Liver (tissue), 9 donors: ENCODE measurements around the gene SPRED1. TPM values are rescaled to one million over a fixed set of nuclear protein-coding genes. Genes with fewer than 3 reads are reported as not detected.

ENCODE experiments used
- DNase-seq: peaks from one replicate; pipeline ENCODE4 v3.0.0-alpha.2; 2017; ENCODE audit warnings: low spot score
- H3K27ac ChIP-seq, 2 donors: one replicate each; pipeline ENCODE4 v1.7.0; 2013; ENCODE audit warnings: inconsistent platforms in 2 of 2, low read length in 2 of 2, control low read depth in 1 of 2, low read depth in 1 of 2, mild to moderate bottlenecking in 1 of 2
- H3K27me3 ChIP-seq, 4 donors: one replicate each; pipeline versions ENCODE4 v1.6.1 to v1.7.0; 2013; ENCODE audit warnings: low read length in 3 of 4, inconsistent platforms in 1 of 4, mild to moderate bottlenecking in 1 of 4, moderate library complexity in 1 of 4; ENCODE audit not compliant: control insufficient read depth in 4 of 4, insufficient read depth in 4 of 4
- H3K36me3 ChIP-seq, 4 donors: one replicate each; pipeline versions ENCODE4 v1.6.1 to v1.7.0; 2013; ENCODE audit warnings: low read length in 3 of 4, mild to moderate bottlenecking in 3 of 4, low read depth in 1 of 4, moderate library complexity in 1 of 4; ENCODE audit not compliant: control insufficient read depth in 4 of 4, insufficient read depth in 3 of 4
- H3K4me1 ChIP-seq, 4 donors: one replicate each; pipeline versions ENCODE4 v1.6.1 to v1.7.0; 2013; ENCODE audit warnings: low read length in 3 of 4, mild to moderate bottlenecking in 3 of 4, moderate library complexity in 1 of 4; ENCODE audit not compliant: control insufficient read depth in 4 of 4, insufficient read depth in 4 of 4
- H3K4me3 ChIP-seq, 3 donors: one replicate each; pipeline versions ENCODE4 v1.6.1 to v1.7.0; 2013; ENCODE audit warnings: low read length in 3 of 3, control low read depth in 1 of 3, low read depth in 1 of 3, mild to moderate bottlenecking in 1 of 3
- H3K9ac ChIP-seq, 2 donors: one replicate each; pipeline ENCODE4 v1.7.0; 2013; ENCODE audit warnings: low read length in 2 of 2, mild to moderate bottlenecking in 2 of 2, moderate library complexity in 2 of 2, control low read depth in 1 of 2, low read depth in 1 of 2
- H3K9me3 ChIP-seq, 4 donors: one replicate each; pipeline versions ENCODE4 v1.6.1 to v1.7.0; 2013; ENCODE audit warnings: low read length in 3 of 4; ENCODE audit not compliant: control insufficient read depth in 4 of 4
- EGR1 ChIP-seq, 2 donors: IDR thresholded peaks; 2 replicates each; pipeline ENCODE4 v1.6.1; 2016 to 2018; ENCODE audit warnings: antibody characterized with exemption in 2 of 2, low read depth in 2 of 2
- FOXA1 ChIP-seq: IDR thresholded peaks from 2 replicates; pipeline ENCODE4 v1.6.1; 2016; ENCODE audit warnings: antibody characterized with exemption
- GABPA ChIP-seq, 2 donors: IDR thresholded peaks in 1 of 2; conservative IDR thresholded peaks in 1 of 2; 2 replicates each; pipeline ENCODE4 v1.6.1; 2016; ENCODE audit warnings: antibody characterized with exemption in 2 of 2, mild to moderate bottlenecking in 1 of 2, moderate library complexity in 1 of 2
- HNF4A ChIP-seq, 2 donors: conservative IDR thresholded peaks; 2 replicates each; pipeline ENCODE4 v1.6.1; 2016; ENCODE audit warnings: antibody characterized with exemption in 2 of 2, mild to moderate bottlenecking in 2 of 2
- HNF4G ChIP-seq: IDR thresholded peaks from 2 replicates; pipeline ENCODE4 v1.6.1; 2016; ENCODE audit warnings: antibody characterized with exemption
- JUND ChIP-seq, 2 donors: IDR thresholded peaks; 2 replicates each; pipeline ENCODE4 v1.6.1; 2016; ENCODE audit warnings: antibody characterized with exemption in 2 of 2
- NR2F2 ChIP-seq: IDR thresholded peaks from 2 replicates; pipeline ENCODE4 v1.6.1; 2016; ENCODE audit warnings: antibody characterized with exemption
- REST ChIP-seq: IDR thresholded peaks from 2 replicates; pipeline ENCODE4 v1.6.1; 2016; ENCODE audit warnings: antibody characterized with exemption, mild to moderate bottlenecking
- RXRA ChIP-seq, 2 donors: IDR thresholded peaks; 2 replicates each; pipeline ENCODE4 v1.6.1; 2017 to 2018; ENCODE audit warnings: antibody characterized with exemption in 2 of 2, mild to moderate bottlenecking in 1 of 2
- SP1 ChIP-seq: IDR thresholded peaks from 2 replicates; pipeline ENCODE4 v1.6.1; 2018; ENCODE audit warnings: antibody characterized with exemption, mild to moderate bottlenecking
- TAF1 ChIP-seq: conservative IDR thresholded peaks from 2 replicates; pipeline ENCODE4 v1.6.1; 2016; ENCODE audit warnings: antibody characterized with exemption, mild to moderate bottlenecking
- YY1 ChIP-seq: IDR thresholded peaks from 2 replicates; pipeline ENCODE4 v1.6.1; 2016; ENCODE audit warnings: antibody characterized with exemption, mild to moderate bottlenecking
- WGBS: extraction: QIAGEN DNeasy Blood & Tissue Kit; methylation state at CpG from one replicate; pipeline ENCODE4 v1.1.7; 2013; 5-methylcytosine and 5-hydroxymethylcytosine counted together
- polyA plus RNA-seq, 2 donors: library from polyadenylated mRNA; stranded (reverse) in 1 of 2; unstranded in 1 of 2; fragments of 200-250 nt in 1 of 2; fragments of >200 nt in 1 of 2; fragmentation: Nextera tagmentation in 1 of 2; extraction: Ambion mirVana in 1 of 2; gene quantifications; one replicate each; pipeline versions ENCODE4 v1.2.1 to v1.2.3, GENCODE V29; 2013 to 2015
- total RNA-seq, 2 donors: library from RNA; depleted of rRNA; stranded (reverse); fragments of >200 nt; gene quantifications; one replicate each; pipeline ENCODE4 v1.2.3, GENCODE V29; 2014
- TF ChIP-seq, protein P1 (sequence below): IDR thresholded peaks from 2 replicates; pipeline ENCODE4 v1.6.1; 2016; ENCODE audit warnings: antibody characterized with exemption
- TF ChIP-seq, protein P2 (sequence below): IDR thresholded peaks from 2 replicates; pipeline ENCODE4 v1.6.1; 2016; ENCODE audit warnings: antibody characterized with exemption
- donor health status: healthy.
- donor health status: healthy.
- donor health status: healthy.
- donor health status: healthy.
- donor health status: healthy.

Gene SPRED1
- total and polyA plus RNA-seq, 4 donors = 1.2 to 7.7 (median 4.4) TPM

DNA sequence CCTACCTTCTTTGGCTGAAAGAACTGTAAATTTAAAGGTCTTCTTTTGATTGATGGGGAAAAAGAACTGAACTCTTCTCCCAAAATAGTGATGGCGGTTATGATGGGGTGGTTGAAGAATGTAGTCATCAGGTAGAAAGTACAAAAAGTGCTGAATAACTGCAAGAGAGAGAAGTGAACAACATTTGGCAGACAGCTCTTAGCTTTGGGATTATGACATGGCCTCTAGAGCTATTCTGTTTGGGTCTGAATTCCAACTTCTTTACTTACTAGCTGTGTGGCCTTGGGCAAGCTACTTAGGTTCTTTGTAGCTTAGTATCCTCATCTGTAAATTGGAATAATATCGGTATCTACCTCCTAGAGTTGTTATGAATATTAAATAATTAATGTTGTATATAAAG lies 91.7 kb downstream of the SPRED1 start:
- no peak for DNase-seq
- no peaks in the 10 kb centered on the region for H3K9me3 ChIP-seq
- H3K27ac ChIP-seq = no peak overlapping the region
- H3K27me3 ChIP-seq = no peaks in the 10 kb centered on the region
- over 99% methylated on average over 2 of the region's 2 CpGs for WGBS
- no peaks in the 10 kb centered on the region for H3K36me3 ChIP-seq
- H3K9ac ChIP-seq = no peak overlapping the region
- no peaks in the 10 kb centered on the region for H3K4me1 ChIP-seq
- TF ChIP-seq HNF4A (conservative IDR thresholded peaks at IDR 0.05) (no peak), YY1 (no peak), GABPA (IDR thresholded peaks at IDR 0.05 in 1 of 2, conservative IDR thresholded peaks at IDR 0.05 in 1 of 2) (no peak), FOXA1 (no peak), HNF4G (no peak), NR2F2 (no peak), TAF1 (no peak), SP1 (no peak), RXRA (IDR thresholded peaks at IDR 0.05) (no peak), EGR1 (IDR thresholded peaks at IDR 0.05; ENCODE audit: low read depth in 2 of 2) (no peak), JUND (IDR thresholded peaks at IDR 0.05) (no peak), REST (no peak)
- TF ChIP-seq, protein P1, sequence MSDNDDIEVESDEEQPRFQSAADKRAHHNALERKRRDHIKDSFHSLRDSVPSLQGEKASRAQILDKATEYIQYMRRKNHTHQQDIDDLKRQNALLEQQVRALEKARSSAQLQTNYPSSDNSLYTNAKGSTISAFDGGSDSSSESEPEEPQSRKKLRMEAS = no peak
- TF ChIP-seq, protein P2, sequence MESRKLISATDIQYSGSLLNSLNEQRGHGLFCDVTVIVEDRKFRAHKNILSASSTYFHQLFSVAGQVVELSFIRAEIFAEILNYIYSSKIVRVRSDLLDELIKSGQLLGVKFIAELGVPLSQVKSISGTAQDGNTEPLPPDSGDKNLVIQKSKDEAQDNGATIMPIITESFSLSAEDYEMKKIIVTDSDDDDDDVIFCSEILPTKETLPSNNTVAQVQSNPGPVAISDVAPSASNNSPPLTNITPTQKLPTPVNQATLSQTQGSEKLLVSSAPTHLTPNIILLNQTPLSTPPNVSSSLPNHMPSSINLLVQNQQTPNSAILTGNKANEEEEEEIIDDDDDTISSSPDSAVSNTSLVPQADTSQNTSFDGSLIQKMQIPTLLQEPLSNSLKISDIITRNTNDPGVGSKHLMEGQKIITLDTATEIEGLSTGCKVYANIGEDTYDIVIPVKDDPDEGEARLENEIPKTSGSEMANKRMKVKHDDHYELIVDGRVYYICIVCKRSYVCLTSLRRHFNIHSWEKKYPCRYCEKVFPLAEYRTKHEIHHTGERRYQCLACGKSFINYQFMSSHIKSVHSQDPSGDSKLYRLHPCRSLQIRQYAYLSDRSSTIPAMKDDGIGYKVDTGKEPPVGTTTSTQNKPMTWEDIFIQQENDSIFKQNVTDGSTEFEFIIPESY = no peak
- H3K4me3 ChIP-seq = no peak overlapping the region

GRCh38 chr15:38349251-38349650 lies 96.6 kb downstream of the SPRED1 start:
- TF ChIP-seq HNF4G = no peak
- no peak for TF ChIP-seq JUND (IDR thresholded peaks at IDR 0.05)
- TF ChIP-seq REST = no peak
- TF ChIP-seq HNF4A (conservative IDR thresholded peaks at IDR 0.05) = no peak
- no peak for TF ChIP-seq RXRA (IDR thresholded peaks at IDR 0.05)
- TF ChIP-seq, protein P1 = no peak
- no peak for TF ChIP-seq TAF1
- peaks cover 0 to 12% (median 3%) of the 10 kb centered on the region in 4 donors for H3K36me3 ChIP-seq
- H3K9ac ChIP-seq = no peak overlapping the region
- no peak overlapping the region for H3K4me3 ChIP-seq
- no peak for DNase-seq
- H3K27ac ChIP-seq = no peak overlapping the region
- WGBS = 85% methylated on average over 3 of the region's 3 CpGs
- no peaks in the 10 kb centered on the region for H3K9me3 ChIP-seq
- no peaks in the 10 kb centered on the region for H3K27me3 ChIP-seq
- no peaks in the 10 kb centered on the region for H3K4me1 ChIP-seq
